ENCODE results near the gene MDGA2. TPM values are rescaled to one million over a fixed set of nuclear protein-coding genes. Genes with fewer than 3 reads are reported as not detected.

MDGA2 gene
- total and polyA plus RNA-seq, 9 of the 15 experiments (the other 6 are each of a cell fraction or from before 2014, with no cell fraction given): 0.01 to 0.18 (median 0.03) TPM; not detected in 5

- Histone ChIP-seq H3K36me3 (ENCODE audit: control insufficient read depth, insufficient read depth, low read length) (no peaks in the 10 kb centered on the region), H2AFZ (ENCODE audit: low read depth, low read length) (no peak overlapping the region), H3K9me3 (replicated peaks; ENCODE audit: control insufficient read depth, insufficient read depth, low read depth, low read length) (no peaks in the 10 kb centered on the region), H3K4me2 (ENCODE audit: insufficient read depth, low read length) (no peak overlapping the region), H3K79me2 (ENCODE audit: control insufficient read depth, insufficient read depth, low read length) (no peaks in the 10 kb centered on the region), H3K4me1 (replicated peaks in 1 of 2; ENCODE audit: control insufficient read depth in 2 of 2, insufficient read depth in 2 of 2, low read length in 2 of 2) (no peaks in the 10 kb centered on the region), H3K27ac (ENCODE audit: extremely low read depth, low read depth, low read length) (no peak overlapping the region), H3K9me1 (ENCODE audit: control insufficient read depth, insufficient read depth, low read length) (no peaks in the 10 kb centered on the region), H4K20me1 (replicated peaks; ENCODE audit: control insufficient read depth, insufficient read depth, low read length) (no peaks in the 10 kb centered on the region), H3K4me3 (no peak overlapping the region), H3K27me3 (ENCODE audit: control insufficient read depth in 2 of 2, insufficient read depth in 2 of 2, low read length in 2 of 2) (no peaks in the 10 kb centered on the region), H3K9ac (ENCODE audit: insufficient read depth in 1 of 2, low read depth in 2 of 2, low read length in 2 of 2) (no peak overlapping the region)
- no TSS peak for BruUV-seq (replicated peaks)
- intact Hi-C loops (cut with micrococcal nuclease) (no loop called here), in situ Hi-C loops (cut with MboI) (no loop called here)
- CTCF ChIA-PET (ENCODE audit: low intra/inter-chr PET ratio): no interaction called here
- ATAC-seq: no peak
- no peak for FAIRE-seq
- TF ChIP-seq, protein P1, sequence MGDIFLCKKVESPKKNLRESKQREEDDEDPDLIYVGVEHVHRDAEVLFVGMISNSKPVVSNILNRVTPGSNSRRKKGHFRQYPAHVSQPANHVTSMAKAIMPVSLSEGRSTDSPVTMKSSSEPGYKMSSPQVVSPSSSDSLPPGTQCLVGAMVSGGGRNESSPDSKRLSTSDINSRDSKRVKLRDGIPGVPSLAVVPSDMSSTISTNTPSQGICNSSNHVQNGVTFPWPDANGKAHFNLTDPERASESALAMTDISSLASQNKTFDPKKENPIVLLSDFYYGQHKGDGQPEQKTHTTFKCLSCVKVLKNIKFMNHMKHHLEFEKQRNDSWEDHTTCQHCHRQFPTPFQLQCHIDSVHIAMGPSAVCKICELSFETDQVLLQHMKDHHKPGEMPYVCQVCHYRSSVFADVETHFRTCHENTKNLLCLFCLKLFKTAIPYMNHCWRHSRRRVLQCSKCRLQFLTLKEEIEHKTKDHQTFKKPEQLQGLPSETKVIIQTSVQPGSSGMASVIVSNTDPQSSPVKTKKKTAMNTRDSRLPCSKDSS (IDR thresholded peaks at IDR 0.05; ENCODE audit: low read depth, partially characterized antibody): no peak
- TF ChIP-seq ZNF445 (CRISPR knock-in tag; IDR thresholded peaks at IDR 0.05; ENCODE audit: low read depth): no peak
- POLR2A ChIA-PET: no interaction called here
- no peak for DNase-seq (ENCODE audit: extremely low read depth in 1 of 4, low spot score in 3 of 4)
- WGBS (ENCODE audit: insufficient coverage, low coverage, missing lambda C conversion rate): 0% methylated on average over 2 of the region's 2 CpGs
Measured at GRCh38 chr14:47549886-47550285, 125.5 kb downstream of the MDGA2 start.

DNA sequence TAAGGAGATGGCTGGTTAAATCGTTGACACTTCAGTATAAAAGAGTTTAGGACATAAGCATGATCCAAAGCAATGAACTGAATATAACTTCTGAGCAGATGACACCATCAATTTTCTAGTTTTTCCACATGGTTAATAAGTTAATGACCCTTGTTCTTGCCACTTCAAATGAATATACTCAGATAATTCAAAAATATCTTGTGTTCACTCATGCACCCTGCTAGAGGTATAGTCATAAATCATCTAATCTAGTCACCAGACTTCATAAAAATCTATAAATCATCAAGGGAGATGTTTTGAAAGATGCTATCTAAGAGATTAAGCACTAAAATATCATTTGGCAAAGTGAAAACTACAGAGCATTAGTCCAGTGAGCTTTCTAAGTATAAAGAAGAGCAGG, 131.9 kb downstream of the MDGA2 start:
- H3K4me2 ChIP-seq (ENCODE audit: insufficient read depth, low read length): no peak overlapping the region
- ATAC-seq: no peak
- no peak overlapping the region for H2AFZ ChIP-seq (ENCODE audit: low read depth, low read length)
- CTCF ChIA-PET (ENCODE audit: low intra/inter-chr PET ratio): no interaction called here
- DNase-seq (ENCODE audit: extremely low read depth in 1 of 4, low spot score in 3 of 4): no peak
- H3K27me3 ChIP-seq (ENCODE audit: control insufficient read depth in 2 of 2, insufficient read depth in 2 of 2, low read length in 2 of 2): no peaks in the 10 kb centered on the region
- no peaks in the 10 kb centered on the region for H4K20me1 ChIP-seq (replicated peaks; ENCODE audit: control insufficient read depth, insufficient read depth, low read length)
- H3K4me3 ChIP-seq: no peak overlapping the region
- POLR2A ChIA-PET: no interaction called here
- H3K9me3 ChIP-seq (replicated peaks; ENCODE audit: control insufficient read depth, insufficient read depth, low read depth, low read length): no peaks in the 10 kb centered on the region
- FAIRE-seq: no peak
- no peak overlapping the region for H3K27ac ChIP-seq (ENCODE audit: extremely low read depth, low read depth, low read length)
- H3K36me3 ChIP-seq (ENCODE audit: control insufficient read depth, insufficient read depth, low read length): no peaks in the 10 kb centered on the region
- BruUV-seq (replicated peaks): no TSS peak
- intact Hi-C loops (cut with micrococcal nuclease) (no loop called here), in situ Hi-C loops (cut with MboI) (no loop called here)
- H3K79me2 ChIP-seq (ENCODE audit: control insufficient read depth, insufficient read depth, low read length): no peaks in the 10 kb centered on the region
- no peaks in the 10 kb centered on the region for H3K9me1 ChIP-seq (ENCODE audit: control insufficient read depth, insufficient read depth, low read length)
- no peaks in the 10 kb centered on the region for H3K4me1 ChIP-seq (replicated peaks in 1 of 2; ENCODE audit: control insufficient read depth in 2 of 2, insufficient read depth in 2 of 2, low read length in 2 of 2)
- no peak overlapping the region for H3K9ac ChIP-seq (ENCODE audit: insufficient read depth in 1 of 2, low read depth in 2 of 2, low read length in 2 of 2)
- 0% methylated on average over 1 of the region's 1 CpG for WGBS (ENCODE audit: insufficient coverage, low coverage, missing lambda C conversion rate)
- TF ChIP-seq ZNF146 (CRISPR knock-in tag; IDR thresholded peaks at IDR 0.05; ENCODE audit: unreplicated experiment) (no peak), IRF2 (CRISPR knock-in tag; IDR thresholded peaks at IDR 0.05) (no peak), USF1 (CRISPR knock-in tag; IDR thresholded peaks at IDR 0.05) (no peak), CREB1 (IDR thresholded peaks at IDR 0.05) (no peak), CREB1 (CRISPR knock-in tag; IDR thresholded peaks at IDR 0.05) (no peak), ZC3H11A (IDR thresholded peaks at IDR 0.05; ENCODE audit: low read depth, low read length) (no peak)
- TF ChIP-seq, protein P2, sequence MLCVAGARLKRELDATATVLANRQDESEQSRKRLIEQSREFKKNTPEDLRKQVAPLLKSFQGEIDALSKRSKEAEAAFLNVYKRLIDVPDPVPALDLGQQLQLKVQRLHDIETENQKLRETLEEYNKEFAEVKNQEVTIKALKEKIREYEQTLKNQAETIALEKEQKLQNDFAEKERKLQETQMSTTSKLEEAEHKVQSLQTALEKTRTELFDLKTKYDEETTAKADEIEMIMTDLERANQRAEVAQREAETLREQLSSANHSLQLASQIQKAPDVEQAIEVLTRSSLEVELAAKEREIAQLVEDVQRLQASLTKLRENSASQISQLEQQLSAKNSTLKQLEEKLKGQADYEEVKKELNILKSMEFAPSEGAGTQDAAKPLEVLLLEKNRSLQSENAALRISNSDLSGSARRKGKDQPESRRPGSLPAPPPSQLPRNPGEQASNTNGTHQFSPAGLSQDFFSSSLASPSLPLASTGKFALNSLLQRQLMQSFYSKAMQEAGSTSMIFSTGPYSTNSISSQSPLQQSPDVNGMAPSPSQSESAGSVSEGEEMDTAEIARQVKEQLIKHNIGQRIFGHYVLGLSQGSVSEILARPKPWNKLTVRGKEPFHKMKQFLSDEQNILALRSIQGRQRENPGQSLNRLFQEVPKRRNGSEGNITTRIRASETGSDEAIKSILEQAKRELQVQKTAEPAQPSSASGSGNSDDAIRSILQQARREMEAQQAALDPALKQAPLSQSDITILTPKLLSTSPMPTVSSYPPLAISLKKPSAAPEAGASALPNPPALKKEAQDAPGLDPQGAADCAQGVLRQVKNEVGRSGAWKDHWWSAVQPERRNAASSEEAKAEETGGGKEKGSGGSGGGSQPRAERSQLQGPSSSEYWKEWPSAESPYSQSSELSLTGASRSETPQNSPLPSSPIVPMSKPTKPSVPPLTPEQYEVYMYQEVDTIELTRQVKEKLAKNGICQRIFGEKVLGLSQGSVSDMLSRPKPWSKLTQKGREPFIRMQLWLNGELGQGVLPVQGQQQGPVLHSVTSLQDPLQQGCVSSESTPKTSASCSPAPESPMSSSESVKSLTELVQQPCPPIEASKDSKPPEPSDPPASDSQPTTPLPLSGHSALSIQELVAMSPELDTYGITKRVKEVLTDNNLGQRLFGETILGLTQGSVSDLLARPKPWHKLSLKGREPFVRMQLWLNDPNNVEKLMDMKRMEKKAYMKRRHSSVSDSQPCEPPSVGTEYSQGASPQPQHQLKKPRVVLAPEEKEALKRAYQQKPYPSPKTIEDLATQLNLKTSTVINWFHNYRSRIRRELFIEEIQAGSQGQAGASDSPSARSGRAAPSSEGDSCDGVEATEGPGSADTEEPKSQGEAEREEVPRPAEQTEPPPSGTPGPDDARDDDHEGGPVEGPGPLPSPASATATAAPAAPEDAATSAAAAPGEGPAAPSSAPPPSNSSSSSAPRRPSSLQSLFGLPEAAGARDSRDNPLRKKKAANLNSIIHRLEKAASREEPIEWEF (CRISPR knock-in tag; IDR thresholded peaks at IDR 0.05): no peak

Data from K562 (cell line).